ENCODE data around the gene SOX6. TPM values are rescaled to one million over a fixed set of nuclear protein-coding genes. Genes with fewer than 3 reads are reported as not detected.

The SOX6 gene
- total RNA-seq, 1 experiment from 2014 or later: 0.21 TPM

GRCh38 chr11:16052750-16053149 is 303.6 kb downstream of the SOX6 start:
- in situ Hi-C loops (cut with HindIII; ENCODE audit: low pct_unique_long_range_greater_than_20kb, low sequenced_read_pairs): no loop called here
- no peak for DNase-seq (ENCODE audit: low read depth, low spot score)
- TF ChIP-seq CTCF (IDR thresholded peaks at IDR 0.05) (no peak), POLR2AphosphoS5 (IDR thresholded peaks at IDR 0.05; ENCODE audit: low read depth, low read length) (no peak), TCF7L2 (IDR thresholded peaks at IDR 0.05; ENCODE audit: low read depth, low read length) (no peak), SIN3A (IDR thresholded peaks at IDR 0.05; ENCODE audit: borderline replicate concordance, insufficient read depth, low read depth, low read length) (no peak)
- TF ChIP-seq, protein P1, sequence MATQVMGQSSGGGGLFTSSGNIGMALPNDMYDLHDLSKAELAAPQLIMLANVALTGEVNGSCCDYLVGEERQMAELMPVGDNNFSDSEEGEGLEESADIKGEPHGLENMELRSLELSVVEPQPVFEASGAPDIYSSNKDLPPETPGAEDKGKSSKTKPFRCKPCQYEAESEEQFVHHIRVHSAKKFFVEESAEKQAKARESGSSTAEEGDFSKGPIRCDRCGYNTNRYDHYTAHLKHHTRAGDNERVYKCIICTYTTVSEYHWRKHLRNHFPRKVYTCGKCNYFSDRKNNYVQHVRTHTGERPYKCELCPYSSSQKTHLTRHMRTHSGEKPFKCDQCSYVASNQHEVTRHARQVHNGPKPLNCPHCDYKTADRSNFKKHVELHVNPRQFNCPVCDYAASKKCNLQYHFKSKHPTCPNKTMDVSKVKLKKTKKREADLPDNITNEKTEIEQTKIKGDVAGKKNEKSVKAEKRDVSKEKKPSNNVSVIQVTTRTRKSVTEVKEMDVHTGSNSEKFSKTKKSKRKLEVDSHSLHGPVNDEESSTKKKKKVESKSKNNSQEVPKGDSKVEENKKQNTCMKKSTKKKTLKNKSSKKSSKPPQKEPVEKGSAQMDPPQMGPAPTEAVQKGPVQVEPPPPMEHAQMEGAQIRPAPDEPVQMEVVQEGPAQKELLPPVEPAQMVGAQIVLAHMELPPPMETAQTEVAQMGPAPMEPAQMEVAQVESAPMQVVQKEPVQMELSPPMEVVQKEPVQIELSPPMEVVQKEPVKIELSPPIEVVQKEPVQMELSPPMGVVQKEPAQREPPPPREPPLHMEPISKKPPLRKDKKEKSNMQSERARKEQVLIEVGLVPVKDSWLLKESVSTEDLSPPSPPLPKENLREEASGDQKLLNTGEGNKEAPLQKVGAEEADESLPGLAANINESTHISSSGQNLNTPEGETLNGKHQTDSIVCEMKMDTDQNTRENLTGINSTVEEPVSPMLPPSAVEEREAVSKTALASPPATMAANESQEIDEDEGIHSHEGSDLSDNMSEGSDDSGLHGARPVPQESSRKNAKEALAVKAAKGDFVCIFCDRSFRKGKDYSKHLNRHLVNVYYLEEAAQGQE (IDR thresholded peaks at IDR 0.05; ENCODE audit: insufficient read depth in 1 of 2, low read depth in 2 of 2, low read length in 1 of 2): no peak

DNA sequence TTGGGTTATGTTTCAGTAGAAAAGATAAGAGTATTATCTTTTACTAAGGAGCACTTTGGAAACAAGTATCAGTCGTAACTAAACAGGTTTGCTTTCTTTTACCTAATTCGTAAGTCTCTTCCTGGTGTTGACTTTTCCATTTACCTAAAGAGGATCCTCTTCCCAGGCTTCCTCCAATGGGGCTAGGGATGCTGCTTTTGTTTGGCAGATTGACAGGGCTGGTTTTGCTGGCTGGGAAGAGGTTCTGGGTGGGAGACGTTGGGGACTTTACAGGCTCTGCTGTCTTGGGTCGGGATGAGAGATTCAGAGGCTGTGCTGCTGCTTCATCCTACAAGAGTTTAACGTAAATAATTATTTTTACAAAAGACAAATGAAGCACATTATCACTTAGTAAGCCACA is 306.7 kb downstream of the SOX6 start:
- CTCF ChIA-PET: no interaction called here

More at GRCh38 chr11:16052750-16053149, 303.6 kb downstream of the SOX6 start:
- H3K27ac ChIP-seq (ENCODE audit: low read length): no peak overlapping the region
- no peak for ATAC-seq
- no peaks in the 10 kb centered on the region for H3K36me3 ChIP-seq (ENCODE audit: control insufficient read depth, insufficient read depth, low read length)
- H3K4me3 ChIP-seq (ENCODE audit: low read depth in 2 of 2, low read length in 2 of 2): no peak overlapping the region
- no TSS peak for BruUV-seq (replicated peaks)
- POLR2A ChIA-PET: no interaction called here
- intact Hi-C loops (cut with micrococcal nuclease; ENCODE audit: unreplicated experiment): no loop called here
- CTCF ChIA-PET: no interaction called here
- no peaks in the 10 kb centered on the region for H3K27me3 ChIP-seq (ENCODE audit: control insufficient read depth, insufficient read depth, low read length)
- no peaks in the 10 kb centered on the region for H3K9me3 ChIP-seq (ENCODE audit: control insufficient read depth, insufficient read depth, low read depth, low read length)
- H3K4me1 ChIP-seq (ENCODE audit: control insufficient read depth, insufficient read depth, low read length): no peaks in the 10 kb centered on the region

More for the DNA sequence above, 306.7 kb downstream of the SOX6 start:
- Histone ChIP-seq H3K27me3 (ENCODE audit: control insufficient read depth, insufficient read depth, low read length) (no peaks in the 10 kb centered on the region), H3K36me3 (ENCODE audit: control insufficient read depth, insufficient read depth, low read length) (no peaks in the 10 kb centered on the region), H3K27ac (ENCODE audit: low read length) (no peak overlapping the region), H3K4me1 (ENCODE audit: control insufficient read depth, insufficient read depth, low read length) (no peaks in the 10 kb centered on the region), H3K4me3 (ENCODE audit: low read depth in 2 of 2, low read length in 2 of 2) (no peak overlapping the region), H3K9me3 (ENCODE audit: control insufficient read depth, insufficient read depth, low read depth, low read length) (no peaks in the 10 kb centered on the region)
- in situ Hi-C loops (cut with HindIII; ENCODE audit: low pct_unique_long_range_greater_than_20kb, low sequenced_read_pairs) (no loop called here), intact Hi-C loops (cut with micrococcal nuclease; ENCODE audit: unreplicated experiment) (no loop called here)
- POLR2A ChIA-PET: no interaction called here
- BruUV-seq (replicated peaks): no TSS peak
- TF ChIP-seq, protein P1 (IDR thresholded peaks at IDR 0.05; ENCODE audit: insufficient read depth in 1 of 2, low read depth in 2 of 2, low read length in 1 of 2): no peak
- TF ChIP-seq POLR2AphosphoS5 (IDR thresholded peaks at IDR 0.05; ENCODE audit: low read depth, low read length): no peak
- no peak for TF ChIP-seq SIN3A (IDR thresholded peaks at IDR 0.05; ENCODE audit: borderline replicate concordance, insufficient read depth, low read depth, low read length)
- no peak for TF ChIP-seq TCF7L2 (IDR thresholded peaks at IDR 0.05; ENCODE audit: low read depth, low read length)
- no peak for TF ChIP-seq CTCF (IDR thresholded peaks at IDR 0.05)
- ATAC-seq: no peak
- DNase-seq (ENCODE audit: low read depth, low spot score): no peak
